AG09319 (cell line): ENCODE measurements around the gene ZBTB38.

Experiments used
- DNase-seq: peaks from one replicate; pipeline ENCODE4 v3.0.0-alpha.2; 2010; ENCODE audit warnings: low read depth; ENCODE audit errors: extremely low read depth
- CTCF ChIP-seq: IDR thresholded peaks from 2 replicates; pipeline ENCODE4 v1.5.1; 2011; ENCODE audit warnings: low read depth, mild to moderate bottlenecking, inconsistent platforms, low read length, moderate library complexity

ZBTB38 gene

GRCh38 chr3:141375381-141376301, 7.3 kb downstream of the ZBTB38 start:
- TF ChIP-seq CTCF, result no peak
- DNase-seq, result no peak

GRCh38 chr3:141377377-141377776, 9.1 kb downstream of the ZBTB38 start:
- no peak for DNase-seq
- no peak for TF ChIP-seq CTCF

GRCh38 chr3:141378556-141378955, 10.3 kb downstream of the ZBTB38 start:
- TF ChIP-seq CTCF, result no peak
- DNase-seq, result no peak

GRCh38 chr3:141379250-141379966, 11.1 kb downstream of the ZBTB38 start:
- no peak for TF ChIP-seq CTCF
- DNase-seq, result no peak

- DNase-seq, result no peak
- TF ChIP-seq CTCF, result no peak
Observed at GRCh38 chr3:141380279-141380678, 12.0 kb downstream of the ZBTB38 start.

- DNase-seq, result no peak
- TF ChIP-seq CTCF, result no peak
Observed at GRCh38 chr3:141380987-141381386, 12.7 kb downstream of the ZBTB38 start.

GRCh38 chr3:141382571-141382970, 14.3 kb downstream of the ZBTB38 start:
- no peak for TF ChIP-seq CTCF
- no peak for DNase-seq
